Cardiac fibroblast (primary cell): ENCODE measurements around the gene NPR3.
A peak's percentile ranks its signal among the peaks of the same experiment; 100 is the strongest.

Source experiments
- DNase-seq, 2 donors: peaks; one replicate each; pipeline versions ENCODE4 v3.0.0 to v3.0.0-alpha.2; 2010; ENCODE audit warnings: low read depth in 2 of 2
- H3K4me3 ChIP-seq, 2 donors: replicated peaks in 1 of 2; 1 replicate in 1 of 2; 2 replicates in 1 of 2; pipeline ENCODE4 v1.5.1; 2011; ENCODE audit warnings: low read depth in 2 of 2, low read length in 2 of 2, mild to moderate bottlenecking in 2 of 2, moderate library complexity in 1 of 2
- CTCF ChIP-seq: IDR thresholded peaks from one replicate; pipeline ENCODE4 v1.5.1; 2011; ENCODE audit warnings: low read depth, mild to moderate bottlenecking, low read length, inconsistent platforms

NPR3 gene

GRCh38 chr5:32769711-32770110 is 58.6 kb downstream of the NPR3 start:
- DNase-seq = no peak
- no peak for TF ChIP-seq CTCF

GRCh38 chr5:32770444-32770843 is 59.3 kb downstream of the NPR3 start:
- TF ChIP-seq CTCF = no peak
- H3K4me3 ChIP-seq = no peak overlapping the region
- DNase-seq = no peak

More at GRCh38 chr5:32769711-32770110, 58.6 kb downstream of the NPR3 start:
- no peak overlapping the region for H3K4me3 ChIP-seq

- DNase-seq = no peak
- TF ChIP-seq CTCF = no peak
- H3K4me3 ChIP-seq = no peak overlapping the region
These were observed 59.9 kb downstream of the NPR3 start for GRCh38 chr5:32771037-32771436.

GRCh38 chr5:32773944-32774343 is 62.8 kb downstream of the NPR3 start:
- TF ChIP-seq CTCF = no peak
- H3K4me3 ChIP-seq = no peak overlapping the region
- DNase-seq = no peak

GRCh38 chr5:32776200-32776599 is 65.1 kb downstream of the NPR3 start:
- TF ChIP-seq CTCF = no peak
- no peak for DNase-seq
- H3K4me3 ChIP-seq = no peak overlapping the region

- TF ChIP-seq CTCF = no peak
- no peak overlapping the region for H3K4me3 ChIP-seq
- DNase-seq = no peak
These were observed 66.1 kb downstream of the NPR3 start for GRCh38 chr5:32777222-32777621.

GRCh38 chr5:32777733-32778132 is 66.6 kb downstream of the NPR3 start:
- TF ChIP-seq CTCF = no peak
- DNase-seq = peak; percentile 37 to 46
- H3K4me3 ChIP-seq = no peak overlapping the region
